Measurements from ENCODE around the gene SPR.

DNA sequence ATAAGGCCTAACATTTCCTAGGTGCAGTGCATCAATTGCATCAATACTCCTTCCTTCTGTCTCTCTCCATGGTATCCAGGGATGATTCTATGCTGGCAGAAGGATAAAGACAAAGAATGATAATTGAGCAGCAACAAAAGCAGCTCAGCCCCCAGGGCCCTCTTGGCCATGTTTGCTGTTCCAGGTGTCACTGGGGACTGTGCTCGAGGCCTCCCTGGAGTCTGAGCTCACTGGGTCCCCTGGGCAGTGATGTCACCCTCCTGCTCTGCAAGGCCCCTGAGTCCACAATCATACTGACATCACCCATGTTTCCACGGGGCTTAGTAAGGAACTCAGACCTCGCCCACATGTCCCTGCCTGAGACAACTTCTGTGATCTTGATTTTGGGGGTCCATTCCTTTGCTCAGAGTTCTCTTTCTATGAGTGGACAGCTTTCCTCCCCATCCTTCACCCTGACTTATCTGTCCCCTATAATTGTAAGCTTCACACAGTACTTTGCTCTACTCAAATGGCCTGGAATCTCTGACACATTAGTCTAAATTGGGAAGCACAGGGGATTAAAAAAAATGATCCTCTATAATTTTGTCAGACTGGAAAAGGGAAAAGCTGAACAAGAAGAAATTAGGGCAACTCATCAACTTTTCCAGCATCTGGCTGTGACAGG is 45.6 kb upstream of the SPR start:
- TF ChIP-seq POLR2AphosphoS5 (IDR thresholded peaks at IDR 0.05; ENCODE audit: low read depth, low read length), result no peak
- TF ChIP-seq RFX5 (IDR thresholded peaks at IDR 0.05; ENCODE audit: low read length), result no peak
- TF ChIP-seq EP300 (IDR thresholded peaks at IDR 0.05; ENCODE audit: borderline replicate concordance in 1 of 2, low read depth in 1 of 2, low read length in 1 of 2), result no peak
- TF ChIP-seq FOXM1 (IDR thresholded peaks at IDR 0.05; ENCODE audit: low read depth), result no peak
- no peak for TF ChIP-seq JUND (IDR thresholded peaks at IDR 0.05)
